CD4-positive, alpha-beta T cell treated with Interleukin-4 for 1 hour (primary cell): ENCODE data around the gene FUOM.

ENCODE experiments used
- DNase-seq, 2 donors: peaks; one replicate each; pipeline ENCODE4 v3.0.0-alpha.2; 2020 to 2022

Gene FUOM

DNA sequence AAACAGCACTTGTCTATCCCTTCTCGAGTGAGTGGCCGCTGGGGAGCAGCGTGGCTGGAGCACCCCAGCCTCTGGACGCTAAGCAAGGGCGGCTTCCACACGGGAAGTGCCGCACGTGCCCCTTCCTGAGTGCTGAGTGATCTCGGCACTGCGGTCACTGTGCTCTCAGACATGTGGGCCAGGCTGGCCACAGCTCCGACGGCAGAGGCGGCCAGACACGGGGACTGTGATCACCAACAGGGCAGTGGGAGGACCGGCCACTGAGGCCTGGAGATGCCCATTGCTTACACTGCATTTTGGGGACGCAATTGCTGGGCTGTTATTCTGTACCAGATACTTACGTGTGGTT, 8.3 kb upstream of the FUOM start:
- no peak for DNase-seq

DNA sequence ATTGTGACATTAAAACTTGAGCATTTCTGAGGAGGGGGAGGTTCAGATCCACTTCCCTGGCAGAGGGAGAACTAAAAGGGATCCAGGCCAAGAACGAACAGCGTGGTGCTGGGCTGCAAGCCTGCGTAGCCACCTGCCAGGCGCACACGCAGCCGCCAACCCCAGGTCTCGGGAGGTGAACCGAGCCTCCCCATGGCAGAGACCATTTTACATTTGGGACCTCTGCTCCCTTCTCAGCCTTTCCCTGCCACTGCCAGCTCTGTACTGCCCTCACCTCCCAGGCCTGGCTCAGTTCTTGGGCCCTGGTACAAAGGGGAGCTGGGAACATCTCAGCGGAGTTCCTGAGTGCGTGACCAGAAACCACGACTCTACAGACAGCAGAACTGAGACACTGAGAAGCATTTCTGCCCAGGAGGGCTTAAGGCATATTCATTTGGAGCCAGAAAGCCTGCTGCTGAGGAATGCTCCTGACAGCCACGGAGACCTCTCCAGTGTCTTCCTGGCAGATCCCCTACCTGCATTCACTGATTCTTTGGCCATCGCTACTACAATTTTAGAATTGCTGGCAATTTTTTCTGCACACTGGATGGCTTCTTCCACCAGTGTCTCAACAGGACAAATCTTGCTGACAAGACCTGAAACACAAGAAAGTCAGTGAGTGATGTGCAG, 7.8 kb upstream of the FUOM start:
- no peak for DNase-seq

DNA sequence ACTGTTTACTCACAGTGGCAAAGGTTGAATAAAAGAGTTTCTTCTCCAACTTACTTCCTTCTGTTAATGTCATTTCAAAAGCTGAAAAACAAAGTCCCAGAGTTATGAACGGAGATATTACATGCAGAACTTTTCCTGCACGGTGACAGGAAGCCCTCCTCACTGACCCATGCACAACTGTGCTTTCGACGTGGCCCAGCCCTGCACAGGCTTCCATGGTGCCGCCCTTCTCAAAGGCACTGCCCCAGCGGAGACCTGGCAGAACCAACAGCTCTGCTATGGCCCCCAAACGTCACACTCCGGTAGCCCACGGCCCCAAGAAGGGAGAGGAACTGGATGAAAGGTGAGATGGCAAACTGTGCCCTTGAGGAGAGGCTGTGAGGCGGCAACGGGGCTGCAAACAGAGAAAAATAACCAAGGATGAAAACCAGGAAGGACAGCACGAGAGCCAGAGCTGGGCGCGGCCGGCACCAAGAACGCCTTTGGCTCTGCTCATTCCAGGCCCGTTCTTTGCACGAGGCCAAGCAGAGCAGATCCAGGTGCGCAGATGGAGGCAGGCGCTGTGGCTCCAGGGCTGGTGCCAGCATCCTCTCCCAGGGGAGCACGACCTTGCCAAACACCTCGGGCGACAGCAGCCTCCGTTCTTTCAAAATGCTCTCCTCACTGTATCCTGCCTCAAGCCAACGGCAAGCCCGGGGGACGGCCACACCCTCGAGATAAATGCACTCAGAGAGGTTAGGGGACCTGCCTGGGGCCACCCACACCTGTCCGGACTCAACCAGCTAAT, 7.0 kb upstream of the FUOM start:
- no peak for DNase-seq

GRCh38 chr10:133362846-133363245, 5.0 kb upstream of the FUOM start:
- no peak for DNase-seq

DNA sequence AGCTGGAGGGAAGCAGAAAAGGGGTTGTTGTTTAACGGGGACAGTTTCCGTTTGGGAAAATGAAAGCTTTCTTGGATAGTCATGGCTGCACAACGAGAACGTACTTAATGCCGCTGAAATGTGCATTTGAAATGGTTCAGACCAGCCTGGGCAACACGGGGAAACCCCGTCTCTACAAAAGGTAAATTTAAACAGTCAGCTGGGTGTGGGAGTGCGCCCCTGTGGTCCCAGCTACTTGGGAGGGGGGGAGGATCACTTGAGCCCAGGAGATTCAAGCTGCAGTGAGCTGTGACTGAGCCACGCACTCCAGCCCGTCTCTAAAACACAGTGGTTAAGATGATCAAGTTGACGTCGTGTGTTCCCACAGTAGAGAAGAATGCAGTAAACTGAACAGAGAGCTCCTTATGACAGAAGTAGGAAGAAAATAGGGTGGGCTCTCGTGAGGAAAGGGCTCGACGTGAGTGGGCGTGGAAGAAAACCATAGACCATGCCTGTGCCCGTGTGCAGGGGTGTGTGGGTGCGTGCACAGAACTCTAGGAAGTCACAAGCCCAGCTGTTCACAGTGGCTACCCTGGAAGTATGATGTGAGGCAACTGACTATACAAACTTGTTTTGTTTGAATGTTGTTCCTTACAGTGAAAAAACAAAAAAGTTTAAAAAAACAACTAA, 4.1 kb upstream of the FUOM start:
- no peak for DNase-seq

- no peak for DNase-seq
Measured at GRCh38 chr10:133361227-133361626, 3.4 kb upstream of the FUOM start.

- DNase-seq, result no peak
Measured at GRCh38 chr10:133359972-133360610, 2.3 kb upstream of the FUOM start.

- peak in 1 of 2 donors; percentile 37 for DNase-seq
Measured at GRCh38 chr10:133359554-133359971, 1.7 kb upstream of the FUOM start.

- DNase-seq, result peak in 1 of 2 donors; percentile 12
Measured at GRCh38 chr10:133358925-133359310, 1.1 kb upstream of the FUOM start.

DNA sequence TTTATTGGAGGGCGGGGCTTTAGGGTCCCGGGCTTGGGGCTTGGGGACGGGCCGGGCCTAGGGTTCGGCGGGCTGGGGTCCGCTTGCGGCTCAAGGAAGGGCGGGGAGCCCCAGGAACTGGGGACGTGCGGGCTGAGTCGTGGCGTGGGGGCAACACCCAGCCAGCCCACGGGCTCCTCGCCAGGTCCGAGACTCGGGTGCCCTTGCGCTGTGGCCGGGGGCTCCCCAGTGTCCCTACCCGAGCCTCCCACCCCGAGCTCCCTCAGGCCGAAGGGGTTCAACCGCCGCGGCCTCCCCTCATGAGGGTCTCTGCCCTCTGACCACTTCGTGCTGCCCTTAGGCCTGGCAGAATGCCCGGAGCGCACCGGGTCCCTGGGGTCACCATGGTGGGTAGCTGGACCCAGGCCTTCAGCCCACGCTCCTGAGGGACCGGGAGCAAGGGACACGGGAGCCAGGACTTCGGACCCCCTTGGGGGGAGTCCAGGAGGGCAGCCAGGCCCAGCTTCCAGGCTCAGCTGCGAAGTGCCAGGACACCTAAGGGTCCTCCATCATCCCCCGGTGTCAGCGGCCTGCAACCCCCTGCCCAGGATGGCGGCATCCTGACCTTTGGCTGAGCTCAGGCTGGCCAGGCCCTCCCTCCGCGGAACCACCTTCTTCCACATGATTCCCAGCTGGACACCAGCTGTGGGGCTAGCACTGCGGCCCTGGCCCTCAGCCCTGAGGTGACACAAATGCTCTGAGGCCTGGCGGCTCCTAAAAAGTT, 524 bp upstream of the FUOM start:
- no peak for DNase-seq

GRCh38 chr10:133356549-133357284, 1.1 kb downstream of the FUOM start:
- DNase-seq, result no peak

DNA sequence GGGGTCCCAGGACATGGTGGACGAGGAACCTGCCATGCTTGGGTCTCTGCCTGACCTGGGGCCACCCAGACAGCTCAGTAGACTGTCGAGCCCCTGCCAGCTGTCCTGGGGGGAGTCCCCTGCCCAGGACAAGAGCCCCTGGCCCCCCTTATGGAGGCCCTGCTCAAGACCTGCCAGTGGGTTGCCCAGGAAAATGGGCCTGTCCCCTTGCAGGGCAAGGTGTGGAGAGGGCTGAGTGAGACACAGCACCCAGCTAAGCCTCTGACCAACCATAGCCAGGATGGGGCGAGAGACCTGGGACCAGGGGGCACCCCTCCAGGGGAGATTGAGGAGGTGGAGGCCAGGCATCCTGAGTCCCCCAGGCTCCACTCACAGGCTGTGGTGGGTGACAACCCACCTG, 1.8 kb downstream of the FUOM start:
- no peak for DNase-seq

DNA sequence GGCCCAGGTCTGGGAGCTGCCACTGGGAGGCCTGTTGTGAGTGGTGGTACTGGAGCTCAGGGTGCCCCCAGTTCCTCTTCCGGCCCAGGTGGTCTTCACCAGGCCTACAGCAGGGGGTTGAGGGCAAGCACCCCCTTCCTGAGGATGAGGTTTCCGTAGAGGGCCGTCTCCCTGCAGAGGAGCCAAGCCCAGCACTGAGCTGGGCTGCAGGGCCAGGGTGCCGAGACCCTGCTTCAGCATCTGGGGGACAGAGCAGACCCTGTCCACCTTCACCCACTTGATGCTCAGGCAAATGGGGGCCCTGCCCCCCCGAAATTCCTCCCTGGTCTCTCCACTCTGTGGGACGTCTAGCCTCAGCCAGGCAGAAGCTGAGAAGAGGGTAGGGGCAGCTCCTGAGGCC, 2.6 kb downstream of the FUOM start:
- DNase-seq, result no peak

GRCh38 chr10:133354672-133355240, 3.1 kb downstream of the FUOM start:
- no peak for DNase-seq

GRCh38 chr10:133353988-133354605, 3.7 kb downstream of the FUOM start:
- DNase-seq, result no peak

- no peak for DNase-seq
Measured at GRCh38 chr10:133353202-133353959, 4.4 kb downstream of the FUOM start.

DNA sequence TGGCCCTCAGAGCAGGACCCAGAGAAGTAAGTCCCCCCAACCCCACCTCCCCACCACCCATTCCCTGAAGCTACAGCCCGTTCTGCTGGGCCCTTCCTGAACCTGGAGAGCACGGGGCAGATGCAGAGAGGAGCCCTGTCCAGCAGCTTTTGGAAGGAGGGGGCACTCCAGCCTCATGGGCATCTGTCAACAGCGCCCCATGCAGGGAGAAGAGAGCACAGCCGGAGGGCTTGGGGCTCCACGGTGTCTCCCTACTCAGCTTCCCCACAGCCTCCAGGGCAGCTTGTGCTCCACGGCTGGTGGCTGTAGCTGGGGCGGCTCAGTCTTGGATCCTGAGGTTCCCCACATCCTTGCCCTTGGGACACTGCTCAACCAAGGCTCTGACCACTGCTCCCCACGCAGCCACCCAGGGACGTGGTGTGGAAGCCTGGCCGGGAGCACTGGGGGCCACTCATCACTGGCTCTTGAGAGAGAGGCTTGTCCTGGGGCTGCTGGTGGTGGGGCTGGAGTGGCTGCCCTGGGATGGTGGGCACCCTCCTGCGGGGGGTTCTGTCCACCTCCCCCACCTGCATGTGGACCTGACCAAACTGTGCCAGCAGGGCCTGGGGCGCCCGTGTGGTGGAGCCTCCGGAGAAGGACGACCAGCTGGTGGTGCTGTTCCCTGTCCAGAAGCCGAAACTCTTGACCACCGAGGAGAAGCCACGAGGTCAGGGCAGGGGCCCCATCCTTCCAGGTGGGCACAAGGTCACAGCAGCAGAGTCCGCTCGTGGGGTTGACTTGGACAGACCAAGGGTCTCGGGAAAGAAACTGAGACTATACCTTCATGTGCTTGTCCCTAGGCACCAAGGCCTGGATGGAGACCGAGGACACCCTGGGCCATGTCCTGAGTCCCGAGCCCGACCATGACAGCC, 6.2 kb downstream of the FUOM start:
- no peak for DNase-seq

- DNase-seq, result no peak
Measured at GRCh38 chr10:133350950-133351329, 6.9 kb downstream of the FUOM start.

GRCh38 chr10:133350283-133350949, 7.4 kb downstream of the FUOM start:
- no peak for DNase-seq
